Immature natural killer cell (primary cell): ENCODE results near the gene AGTPBP1. TPM values are rescaled to one million over a fixed set of nuclear protein-coding genes. Genes with fewer than 3 reads are reported as not detected.
"Not testable (repeated sequence)": the region's sequence is repeated elsewhere in the genome, so short reads cannot be mapped to it uniquely, and the experiment has no call there.

Source experiments
- DNase-seq, 3 donors: peaks; one replicate each; pipeline ENCODE4 v3.0.0; 2022; ENCODE audit warnings: mixed read lengths in 1 of 3
- H3K27ac Mint-ChIP-seq, 6 donors: one replicate each; pipeline ENCODE4 v1.8.0; 2020; ENCODE audit warnings: mixed read lengths in 6 of 6, mild to moderate bottlenecking in 5 of 6, inconsistent platforms in 4 of 6, moderate library complexity in 3 of 6
- H3K27me3 Mint-ChIP-seq, 3 donors: one replicate each; pipeline ENCODE4 v1.8.0; 2020 to 2021; ENCODE audit warnings: low read depth in 3 of 3, mild to moderate bottlenecking in 3 of 3, mixed read lengths in 3 of 3, moderate library complexity in 3 of 3, inconsistent platforms in 1 of 3
- H3K36me3 Mint-ChIP-seq, 3 donors: one replicate each; pipeline ENCODE4 v1.8.0; 2020; ENCODE audit warnings: mixed read lengths in 3 of 3, inconsistent platforms in 2 of 3, mild to moderate bottlenecking in 2 of 3
- H3K4me1 Mint-ChIP-seq, 2 donors: one replicate each; pipeline ENCODE4 v1.8.0; 2020; ENCODE audit warnings: inconsistent platforms in 2 of 2, mild to moderate bottlenecking in 2 of 2, mixed read lengths in 2 of 2, moderate library complexity in 1 of 2
- H3K4me3 Mint-ChIP-seq, 5 donors: one replicate each; pipeline ENCODE4 v1.8.0; 2020; ENCODE audit warnings: mild to moderate bottlenecking in 5 of 5, mixed read lengths in 5 of 5, inconsistent platforms in 3 of 5, moderate library complexity in 3 of 5
- H3K9me3 Mint-ChIP-seq, 6 donors: one replicate each; pipeline ENCODE4 v1.8.0; 2020; ENCODE audit warnings: mild to moderate bottlenecking in 6 of 6, mixed read lengths in 6 of 6, inconsistent platforms in 4 of 6, moderate library complexity in 3 of 6
- polyA plus RNA-seq, 3 donors: library from polyadenylated mRNA; unstranded; fragments of 300-500 nt; fragmentation: Illumina TruSeq; gene quantifications; one replicate each; pipeline ENCODE4 v1.2.3, GENCODE V29; 2021

AGTPBP1 gene
- polyA plus RNA-seq, 3 donors from 2014 or later: 48.6 to 58.5 (median 55.2) TPM

GRCh38 chr9:85599540-85600105 is 142.1 kb downstream of the AGTPBP1 start:
- H3K4me3 Mint-ChIP-seq: no peak overlapping the region
- H3K36me3 Mint-ChIP-seq: peaks cover 8 to 37% (median 21%) of the 10 kb centered on the region in 3 donors
- peaks cover 0 to 3% (median 0%) of the 10 kb centered on the region in 6 donors for H3K9me3 Mint-ChIP-seq
- peaks cover 49 to 50% of the 10 kb centered on the region in 2 donors for H3K4me1 Mint-ChIP-seq
- no peak for DNase-seq
- H3K27ac Mint-ChIP-seq: peak overlapping the region in 5 of 6 donors; percentile 5 to 79 (median 37)
- peaks cover 0 to 7% (median 6%) of the 10 kb centered on the region in 3 donors for H3K27me3 Mint-ChIP-seq

GRCh38 chr9:85594316-85594715 is 147.4 kb downstream of the AGTPBP1 start:
- peaks cover 0 to 30% (median 16%) of the 10 kb centered on the region in 3 donors for H3K36me3 Mint-ChIP-seq
- H3K4me3 Mint-ChIP-seq: no peak overlapping the region

GRCh38 chr9:85586684-85587083 is 155.1 kb downstream of the AGTPBP1 start:
- Mint-ChIP-seq H3K36me3 (peaks cover 10 to 35% (median 11%) of the 10 kb centered on the region in 3 donors), H3K4me1 (peaks cover 1 to 5% of the 10 kb centered on the region in 2 donors), H3K27ac (no peak overlapping the region), H3K9me3 (no peaks in the 10 kb centered on the region), H3K4me3 (no peak overlapping the region), H3K27me3 (peaks cover 0 to 2% (median 0%) of the 10 kb centered on the region in 3 donors)
- no peak for DNase-seq

More at GRCh38 chr9:85594316-85594715, 147.4 kb downstream of the AGTPBP1 start:
- H3K27me3 Mint-ChIP-seq: peaks cover 0 to 1% (median 0%) of the 10 kb centered on the region in 3 donors
- DNase-seq: no peak
- H3K27ac Mint-ChIP-seq: no peak overlapping the region
- peaks cover 6 to 20% of the 10 kb centered on the region in 2 donors for H3K4me1 Mint-ChIP-seq
- no peaks in the 10 kb centered on the region for H3K9me3 Mint-ChIP-seq

GRCh38 chr9:85577353-85577952 is 164.3 kb downstream of the AGTPBP1 start:
- no peak overlapping the region for H3K4me3 Mint-ChIP-seq
- no peaks in the 10 kb centered on the region for H3K27me3 Mint-ChIP-seq
- H3K9me3 Mint-ChIP-seq: no peaks in the 10 kb centered on the region
- H3K36me3 Mint-ChIP-seq: peaks cover 4 to 19% (median 9%) of the 10 kb centered on the region in 3 donors
- no peak for DNase-seq
- H3K27ac Mint-ChIP-seq: peak overlapping the region in 1 of 6 donors; percentile 3
- peaks cover 0 to 2% of the 10 kb centered on the region in 2 donors for H3K4me1 Mint-ChIP-seq

- Mint-ChIP-seq H3K27ac (no peak overlapping the region), H3K36me3 (peaks cover 7 to 20% (median 12%) of the 10 kb centered on the region in 3 donors), H3K4me1 (peaks cover 0 to 2% of the 10 kb centered on the region in 2 donors)
These were observed 165.9 kb downstream of the AGTPBP1 start for GRCh38 chr9:85575868-85576267.

GRCh38 chr9:85573546-85573945 is 168.2 kb downstream of the AGTPBP1 start:
- not testable (repeated sequence) for DNase-seq, H3K27ac Mint-ChIP-seq, H3K9me3 Mint-ChIP-seq, H3K4me3 Mint-ChIP-seq, H3K27me3 Mint-ChIP-seq
- Mint-ChIP-seq H3K36me3 (peaks cover 7 to 16% (median 14%) of the 10 kb centered on the region in 3 donors), H3K4me1 (peaks cover 9 to 11% of the 10 kb centered on the region in 2 donors)

More at GRCh38 chr9:85575868-85576267, 165.9 kb downstream of the AGTPBP1 start:
- Mint-ChIP-seq H3K27me3 (no peaks in the 10 kb centered on the region), H3K9me3 (no peaks in the 10 kb centered on the region), H3K4me3 (no peak overlapping the region)
- DNase-seq: no peak

- Mint-ChIP-seq H3K36me3 (peaks cover 11 to 18% (median 14%) of the 10 kb centered on the region in 3 donors), H3K4me1 (peaks cover 9 to 14% of the 10 kb centered on the region in 2 donors)
- H3K4me3 Mint-ChIP-seq, H3K27ac Mint-ChIP-seq, H3K9me3 Mint-ChIP-seq, H3K27me3 Mint-ChIP-seq, DNase-seq: not testable (repeated sequence)
These were observed 168.8 kb downstream of the AGTPBP1 start for GRCh38 chr9:85572917-85573316.

- Mint-ChIP-seq H3K27ac (no peak overlapping the region), H3K4me3 (no peak overlapping the region), H3K36me3 (peaks cover 18 to 30% (median 23%) of the 10 kb centered on the region in 3 donors), H3K9me3 (no peaks in the 10 kb centered on the region), H3K27me3 (no peaks in the 10 kb centered on the region), H3K4me1 (peaks cover 9 to 23% of the 10 kb centered on the region in 2 donors)
- DNase-seq: no peak
These were observed 171.8 kb downstream of the AGTPBP1 start for GRCh38 chr9:85569988-85570387.

- H3K27me3 Mint-ChIP-seq: peaks cover 0 to 3% (median 2%) of the 10 kb centered on the region in 3 donors
- H3K4me3 Mint-ChIP-seq: no peak overlapping the region
- no peak overlapping the region for H3K27ac Mint-ChIP-seq
- H3K4me1 Mint-ChIP-seq: peaks cover 15 to 26% of the 10 kb centered on the region in 2 donors
- H3K9me3 Mint-ChIP-seq: no peaks in the 10 kb centered on the region
- peaks cover 10 to 15% (median 10%) of the 10 kb centered on the region in 3 donors for H3K36me3 Mint-ChIP-seq
- DNase-seq: no peak
These were observed 182.2 kb downstream of the AGTPBP1 start for GRCh38 chr9:85559526-85559925.

GRCh38 chr9:85554349-85554748 is 187.4 kb downstream of the AGTPBP1 start:
- DNase-seq: no peak
- Mint-ChIP-seq H3K27me3 (peaks cover 0 to 3% (median 0%) of the 10 kb centered on the region in 3 donors), H3K4me3 (peak overlapping the region in 1 of 5 donors; percentile 2), H3K36me3 (peaks cover 0 to 7% (median 0%) of the 10 kb centered on the region in 3 donors), H3K27ac (peak overlapping the region in 4 of 6 donors; percentile 13 to 81 (median 40)), H3K4me1 (peaks cover 25 to 34% of the 10 kb centered on the region in 2 donors), H3K9me3 (no peaks in the 10 kb centered on the region)

GRCh38 chr9:85553475-85553874 is 188.3 kb downstream of the AGTPBP1 start:
- peaks cover 0 to 3% (median 0%) of the 10 kb centered on the region in 3 donors for H3K27me3 Mint-ChIP-seq
- peak overlapping the region in 1 of 6 donors; percentile 15 for H3K27ac Mint-ChIP-seq
- H3K9me3 Mint-ChIP-seq: no peaks in the 10 kb centered on the region
- no peak for DNase-seq
- peaks cover 0 to 7% (median 0%) of the 10 kb centered on the region in 3 donors for H3K36me3 Mint-ChIP-seq
- peaks cover 25 to 34% of the 10 kb centered on the region in 2 donors for H3K4me1 Mint-ChIP-seq
- H3K4me3 Mint-ChIP-seq: no peak overlapping the region

GRCh38 chr9:85547599-85547998 is 194.2 kb downstream of the AGTPBP1 start:
- peaks cover 7% of the 10 kb centered on the region in 3 donors for H3K36me3 Mint-ChIP-seq
- H3K27me3 Mint-ChIP-seq: peaks cover 0 to 2% (median 0%) of the 10 kb centered on the region in 3 donors
- peak overlapping the region in 2 of 6 donors; percentile 31 for H3K27ac Mint-ChIP-seq
- H3K4me3 Mint-ChIP-seq: no peak overlapping the region
- peaks cover 8 to 22% of the 10 kb centered on the region in 2 donors for H3K4me1 Mint-ChIP-seq
- no peaks in the 10 kb centered on the region for H3K9me3 Mint-ChIP-seq
- DNase-seq: no peak

- Mint-ChIP-seq H3K27me3 (peaks cover 0 to 2% (median 0%) of the 10 kb centered on the region in 3 donors), H3K27ac (peak overlapping the region in 3 of 6 donors; percentile 11 to 28 (median 14)), H3K36me3 (peaks cover 4 to 7% (median 7%) of the 10 kb centered on the region in 3 donors), H3K9me3 (no peaks in the 10 kb centered on the region), H3K4me1 (peaks cover 4 to 16% of the 10 kb centered on the region in 2 donors), H3K4me3 (no peak overlapping the region)
- DNase-seq: no peak
These were observed 198.6 kb downstream of the AGTPBP1 start for GRCh38 chr9:85543196-85543595.

GRCh38 chr9:85541876-85542275 is 199.9 kb downstream of the AGTPBP1 start:
- H3K27ac Mint-ChIP-seq: no peak overlapping the region
- DNase-seq: no peak
- no peak overlapping the region for H3K4me3 Mint-ChIP-seq
- H3K9me3 Mint-ChIP-seq: no peaks in the 10 kb centered on the region
- H3K4me1 Mint-ChIP-seq: peaks cover 4 to 6% of the 10 kb centered on the region in 2 donors
- H3K36me3 Mint-ChIP-seq: peaks cover 4 to 7% (median 4%) of the 10 kb centered on the region in 3 donors
- H3K27me3 Mint-ChIP-seq: peaks cover 0 to 2% (median 0%) of the 10 kb centered on the region in 3 donors
